ENCODE data around the gene SLC6A5. TPM values are rescaled to one million over a fixed set of nuclear protein-coding genes. Genes with fewer than 3 reads are reported as not detected.

SLC6A5 gene
- total and polyA plus RNA-seq, 10 of the 15 experiments (the other 5 are each of a cell fraction or from before 2014, with no cell fraction given): 0.01 TPM; not detected in 9

GRCh38 chr11:20620988-20621387 is 21.6 kb downstream of the SLC6A5 start:
- H3K4me1 ChIP-seq (ENCODE audit: control insufficient read depth, insufficient read depth, low read length): no peaks in the 10 kb centered on the region
- H3K4me2 ChIP-seq (ENCODE audit: control insufficient read depth, insufficient read depth): no peak overlapping the region
- ChIA-PET POLR2A (no interaction called here), SMC1A (ENCODE audit: uncharacterized antibody, unreplicated experiment) (no interaction called here), CTCF (interaction anchor here (1.4 kb wide), 1 partner anchor 11 kb away, joined by 4 read pairs; no protein-coding TSS in a partner anchor), RAD21 (ENCODE audit: unreplicated experiment) (no interaction called here)
- intact Hi-C loops (cut with micrococcal nuclease; ENCODE audit: unreplicated experiment): no loop called here
- ATAC-seq (no peak), DNase-seq (ENCODE audit: low read depth, low spot score) (no peak), FAIRE-seq (no peak)
- 14% methylated on average over 2 of the region's 2 CpGs for WGBS (ENCODE audit: insufficient coverage, insufficient replicate concordance, low lambda C conversion rate, missing lambda C conversion rate)
- H4K20me1 ChIP-seq (ENCODE audit: control insufficient read depth, insufficient read depth): no peaks in the 10 kb centered on the region
- H3K9ac ChIP-seq (ENCODE audit: control insufficient read depth, insufficient read depth, low read length): no peak overlapping the region
- no peak overlapping the region for H3K4me3 ChIP-seq
- no peaks in the 10 kb centered on the region for H3K36me3 ChIP-seq (ENCODE audit: control insufficient read depth in 2 of 2, insufficient read depth in 2 of 2, low read length in 1 of 2)
- in situ Hi-C loops (cut with MboI): no loop called here
- no peaks in the 10 kb centered on the region for H3K9me3 ChIP-seq (replicated peaks; ENCODE audit: control insufficient read depth, insufficient read depth, low read length)
- no peak for TF ChIP-seq ZNF622 (IDR thresholded peaks at IDR 0.05)
- TF ChIP-seq E2F8 (IDR thresholded peaks at IDR 0.05; ENCODE audit: low read depth, partially characterized antibody): no peak
- no peak for TF ChIP-seq GABPA (IDR thresholded peaks at IDR 0.05; ENCODE audit: low read depth)
- TF ChIP-seq NFIC (IDR thresholded peaks at IDR 0.05; ENCODE audit: low read depth, low read length): no peak
- no peak for TF ChIP-seq HSF1 (IDR thresholded peaks at IDR 0.05; ENCODE audit: low read depth, low read length)
- TF ChIP-seq ZSCAN29 (IDR thresholded peaks at IDR 0.05): no peak
- TF ChIP-seq ZNF217 (IDR thresholded peaks at IDR 0.05): no peak
- no peak for TF ChIP-seq STAT3 (IDR thresholded peaks at IDR 0.05; ENCODE audit: low read depth, low read length)
- TF ChIP-seq CEBPZ (IDR thresholded peaks at IDR 0.05; ENCODE audit: low read depth, low read length): no peak
- no peak for TF ChIP-seq HDAC2 (IDR thresholded peaks at IDR 0.05)
- no peak for TF ChIP-seq MTA2 (IDR thresholded peaks at IDR 0.05; ENCODE audit: low read depth)
- TF ChIP-seq CTCF (IDR thresholded peaks at IDR 0.05 in 2 of 3, conservative IDR thresholded peaks at IDR 0.05 in 1 of 3; ENCODE audit: control insufficient read depth in 2 of 3, extremely low read depth in 1 of 3, insufficient read depth in 1 of 3, low read depth in 3 of 3, low read length in 3 of 3): no peak
- no peak for TF ChIP-seq BCL11A (IDR thresholded peaks at IDR 0.05; ENCODE audit: low read depth, low read length)
- TF ChIP-seq CREB1 (IDR thresholded peaks at IDR 0.05; ENCODE audit: low read depth): no peak
- no peak for TF ChIP-seq ZNF24 (IDR thresholded peaks at IDR 0.05)
- H2AFZ ChIP-seq (ENCODE audit: control insufficient read depth, low read depth, low read length): no peak overlapping the region
- no peaks in the 10 kb centered on the region for H3K79me2 ChIP-seq (ENCODE audit: control insufficient read depth, insufficient read depth, low read length)
- H3K27ac ChIP-seq (ENCODE audit: control insufficient read depth, insufficient read depth): no peak overlapping the region
- no TSS peak for BruUV-seq (replicated peaks)
- H3K27me3 ChIP-seq (replicated peaks in 1 of 2; ENCODE audit: control insufficient read depth in 2 of 2, insufficient read depth in 2 of 2, low read length in 1 of 2): peaks cover 0 to 8% of the 10 kb centered on the region in 2 experiments; a peak in 2 of 4 replicates

Measured in GM12878 (cell line).